DND-41 (cell line): ENCODE data around the gene CFAP20DC.

Source experiments
- EZH2 ChIP-seq: IDR thresholded peaks from 3 replicates; pipeline ENCODE4 v1.6.1; 2012; ENCODE audit warnings: borderline replicate concordance, low read depth, mild to moderate bottlenecking, moderate library complexity, low read length, inconsistent platforms; ENCODE audit not compliant: severe bottlenecking
- TF ChIP-seq, protein P1 (sequence below): IDR thresholded peaks from 2 replicates; pipeline ENCODE4 v1.5.1; 2012; ENCODE audit warnings: borderline replicate concordance, low read length, moderate library complexity, mild to moderate bottlenecking; ENCODE audit not compliant: poor library complexity, severe bottlenecking; ENCODE audit errors: extremely low read depth

DNA sequence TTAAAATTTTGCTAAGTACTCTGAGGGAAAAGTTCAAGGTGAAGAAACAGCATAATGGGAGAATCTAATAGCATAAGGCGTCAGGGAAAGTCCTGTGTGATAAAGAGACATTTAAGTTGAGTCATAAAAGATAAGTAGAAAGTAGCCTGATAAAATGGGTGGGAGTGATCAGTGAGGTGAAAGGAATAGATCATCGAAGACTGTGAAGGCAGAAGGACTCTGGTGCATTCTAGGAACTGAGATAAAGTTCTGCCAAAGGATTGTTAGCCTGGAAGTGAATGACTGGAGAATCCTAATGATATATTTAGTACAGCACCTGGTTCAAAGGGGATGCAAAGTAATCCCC is 149.9 kb downstream of the CFAP20DC start:
- TF ChIP-seq, protein P1, sequence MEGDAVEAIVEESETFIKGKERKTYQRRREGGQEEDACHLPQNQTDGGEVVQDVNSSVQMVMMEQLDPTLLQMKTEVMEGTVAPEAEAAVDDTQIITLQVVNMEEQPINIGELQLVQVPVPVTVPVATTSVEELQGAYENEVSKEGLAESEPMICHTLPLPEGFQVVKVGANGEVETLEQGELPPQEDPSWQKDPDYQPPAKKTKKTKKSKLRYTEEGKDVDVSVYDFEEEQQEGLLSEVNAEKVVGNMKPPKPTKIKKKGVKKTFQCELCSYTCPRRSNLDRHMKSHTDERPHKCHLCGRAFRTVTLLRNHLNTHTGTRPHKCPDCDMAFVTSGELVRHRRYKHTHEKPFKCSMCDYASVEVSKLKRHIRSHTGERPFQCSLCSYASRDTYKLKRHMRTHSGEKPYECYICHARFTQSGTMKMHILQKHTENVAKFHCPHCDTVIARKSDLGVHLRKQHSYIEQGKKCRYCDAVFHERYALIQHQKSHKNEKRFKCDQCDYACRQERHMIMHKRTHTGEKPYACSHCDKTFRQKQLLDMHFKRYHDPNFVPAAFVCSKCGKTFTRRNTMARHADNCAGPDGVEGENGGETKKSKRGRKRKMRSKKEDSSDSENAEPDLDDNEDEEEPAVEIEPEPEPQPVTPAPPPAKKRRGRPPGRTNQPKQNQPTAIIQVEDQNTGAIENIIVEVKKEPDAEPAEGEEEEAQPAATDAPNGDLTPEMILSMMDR: no peak
- TF ChIP-seq EZH2: no peak
